SK-N-SH treated with all-trans-retinoic acid at 6 μM for 48 hours (cell line): ENCODE results near the gene SUFU.

Experiments
- ESRRG ChIP-seq: fragments of 250-450 bp; sonication (Bioruptor Pico); IDR thresholded peaks from 2 replicates; pipeline ENCODE4 v1.6.1; 2021; ENCODE audit warnings: mild to moderate bottlenecking
- ZC3H10 ChIP-seq: fragments of 250-450 bp; sonication (Bioruptor Pico); IDR thresholded peaks from 2 replicates; pipeline ENCODE4 v1.5.1; 2021; ENCODE audit warnings: mild to moderate bottlenecking, moderate library complexity
- ZFP3 ChIP-seq: fragments of 250-450 bp; sonication (Bioruptor Pico); IDR thresholded peaks from 2 replicates; pipeline ENCODE4 v1.5.0; 2020; ENCODE audit warnings: mild to moderate bottlenecking, moderate library complexity

DNA sequence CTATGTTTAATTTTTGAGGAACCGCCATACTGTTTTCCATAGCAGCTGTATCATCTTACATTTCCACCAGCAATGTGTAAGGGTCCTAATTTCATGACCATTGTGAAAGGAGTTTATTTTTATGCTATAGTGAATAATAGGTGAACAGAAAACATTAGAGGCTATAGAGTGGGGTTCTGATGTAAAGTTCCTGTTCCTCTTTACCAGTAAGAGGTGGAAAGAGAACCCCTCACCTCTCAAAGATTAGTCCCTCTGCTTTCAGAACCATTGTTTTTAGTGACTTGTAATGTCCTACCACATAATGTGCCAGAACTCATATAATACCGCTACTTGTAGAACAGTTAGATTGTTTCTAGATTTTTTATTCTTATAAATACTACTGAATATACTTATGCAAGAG is 34.2 kb downstream of the SUFU start:
- no peak for TF ChIP-seq ZC3H10 (CRISPR knock-in tag)
- TF ChIP-seq ZFP3 = no peak
- no peak for TF ChIP-seq ESRRG (CRISPR knock-in tag)
